Ascending aorta (tissue), 2 donors: ENCODE results near the gene TRIO. TPM values are rescaled to one million over a fixed set of nuclear protein-coding genes. Genes with fewer than 3 reads are reported as not detected.

Experiments used
- DNase-seq, 2 donors: peaks; one replicate each; pipeline ENCODE4 v3.0.0-alpha.2; 2019; ENCODE audit warnings: low spot score in 2 of 2
- H3K27ac ChIP-seq, 2 donors: fragments of 200-600 bp; sonication (generic); one replicate each; pipeline ENCODE4 v1.5.1; 2016 to 2017; ENCODE audit warnings: mild to moderate bottlenecking in 1 of 2
- H3K27me3 ChIP-seq: fragments of 200-600 bp; sonication (generic); one replicate; pipeline ENCODE4 v1.5.1; 2017
- H3K36me3 ChIP-seq, 2 donors: fragments of 200-600 bp; sonication (generic); one replicate each; pipeline ENCODE4 v1.5.1; 2016
- H3K4me1 ChIP-seq, 2 donors: fragments of 200-600 bp; sonication (generic); one replicate each; pipeline ENCODE4 v1.5.1; 2016 to 2017; ENCODE audit warnings: mild to moderate bottlenecking in 1 of 2
- H3K4me3 ChIP-seq, 2 donors: fragments of 200-600 bp; sonication (generic); one replicate each; pipeline ENCODE4 v1.5.1; 2016 to 2017; ENCODE audit warnings: mild to moderate bottlenecking in 1 of 2
- H3K9me3 ChIP-seq, 2 donors: fragments of 200-600 bp; sonication (generic); one replicate each; pipeline ENCODE4 v1.5.1; 2016
- intact Hi-C: fragments of 100-400 bp; cut with DNase I; formaldehyde crosslinking; loops from one replicate; pipeline ENCODE4 v1.15.1; 2023
- total RNA-seq: library from RNA; depleted of rRNA; stranded (reverse); fragments of >200 nt; gene quantifications from one replicate; pipeline ENCODE4 v1.1.0, GENCODE V29; 2016
- TF ChIP-seq, protein P1 (sequence below), 3 experiments: fragments of 200-600 bp in 2 of 3; fragments of 450-650 bp in 1 of 3; sonication (generic) in 2 of 3; IDR thresholded peaks; one replicate each; pipeline ENCODE4 v1.5.1; 2016 to 2019; ENCODE audit warnings: antibody characterized with exemption in 3 of 3, mild to moderate bottlenecking in 1 of 3, moderate library complexity in 1 of 3

Gene TRIO
- total RNA-seq, 1 donor from 2014 or later, result 262 TPM

DNA sequence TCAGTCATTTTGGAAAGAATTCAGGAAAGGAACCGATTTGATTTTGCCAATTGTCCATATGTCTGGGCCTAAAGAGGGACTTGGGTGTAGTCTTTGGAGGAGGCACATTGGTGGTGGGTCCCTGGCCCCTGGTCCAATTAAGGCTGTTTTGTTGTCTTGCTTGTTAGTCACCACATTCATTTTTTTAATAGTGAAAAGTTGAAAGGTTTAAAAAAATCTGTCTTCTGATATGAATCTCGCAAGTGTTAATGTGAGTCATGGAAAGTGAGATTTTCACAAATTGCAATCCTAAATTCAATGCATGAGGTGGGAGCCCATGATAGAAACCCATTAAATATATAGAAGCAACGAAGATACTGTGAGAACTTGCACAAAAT, 272.5 kb downstream of the TRIO start:
- intact Hi-C loops, result no loop called here
- no peak for DNase-seq
- Histone ChIP-seq H3K36me3 (peaks cover 34 to 80% of the 10 kb centered on the region in 2 donors), H3K27ac (no peak overlapping the region), H3K4me3 (no peak overlapping the region), H3K9me3 (no peaks in the 10 kb centered on the region), H3K27me3 (no peaks in the 10 kb centered on the region), H3K4me1 (no peaks in the 10 kb centered on the region)
- TF ChIP-seq, protein P1, sequence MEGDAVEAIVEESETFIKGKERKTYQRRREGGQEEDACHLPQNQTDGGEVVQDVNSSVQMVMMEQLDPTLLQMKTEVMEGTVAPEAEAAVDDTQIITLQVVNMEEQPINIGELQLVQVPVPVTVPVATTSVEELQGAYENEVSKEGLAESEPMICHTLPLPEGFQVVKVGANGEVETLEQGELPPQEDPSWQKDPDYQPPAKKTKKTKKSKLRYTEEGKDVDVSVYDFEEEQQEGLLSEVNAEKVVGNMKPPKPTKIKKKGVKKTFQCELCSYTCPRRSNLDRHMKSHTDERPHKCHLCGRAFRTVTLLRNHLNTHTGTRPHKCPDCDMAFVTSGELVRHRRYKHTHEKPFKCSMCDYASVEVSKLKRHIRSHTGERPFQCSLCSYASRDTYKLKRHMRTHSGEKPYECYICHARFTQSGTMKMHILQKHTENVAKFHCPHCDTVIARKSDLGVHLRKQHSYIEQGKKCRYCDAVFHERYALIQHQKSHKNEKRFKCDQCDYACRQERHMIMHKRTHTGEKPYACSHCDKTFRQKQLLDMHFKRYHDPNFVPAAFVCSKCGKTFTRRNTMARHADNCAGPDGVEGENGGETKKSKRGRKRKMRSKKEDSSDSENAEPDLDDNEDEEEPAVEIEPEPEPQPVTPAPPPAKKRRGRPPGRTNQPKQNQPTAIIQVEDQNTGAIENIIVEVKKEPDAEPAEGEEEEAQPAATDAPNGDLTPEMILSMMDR (IDR thresholded peaks at IDR 0.05), result no peak

DNA sequence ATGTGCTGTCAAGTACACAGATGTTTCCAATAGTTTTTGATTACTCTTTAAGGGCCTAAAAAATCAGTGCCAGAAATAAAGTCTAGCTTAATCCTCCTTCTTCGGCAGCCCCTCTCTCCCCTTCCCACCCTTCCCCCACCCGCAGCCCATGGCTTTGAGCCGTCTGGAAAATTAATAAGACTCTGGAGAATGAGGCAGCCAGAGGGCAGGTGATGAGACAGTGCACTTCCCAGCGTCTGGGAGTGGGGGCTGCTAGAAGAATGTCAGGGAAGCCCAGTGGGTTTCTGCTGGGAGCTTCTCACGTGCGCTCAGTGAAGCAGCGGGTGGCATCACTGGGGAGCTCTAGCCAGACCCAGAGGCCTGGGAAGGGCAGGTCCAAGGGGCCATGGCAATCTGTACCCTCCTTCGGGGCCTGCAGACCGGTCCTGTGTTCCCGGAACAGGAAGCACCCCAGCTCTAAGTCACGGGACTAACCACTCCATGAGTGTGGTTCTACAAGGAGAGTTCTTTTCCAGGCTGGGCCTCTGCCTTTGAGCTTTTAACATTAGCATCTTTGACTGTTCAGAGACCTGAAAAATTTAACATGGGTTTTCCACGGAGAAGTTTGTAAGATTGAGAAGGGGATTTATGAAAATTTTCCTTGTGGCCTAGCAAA, 273.6 kb downstream of the TRIO start:
- DNase-seq, result no peak
- H3K27me3 ChIP-seq, result no peaks in the 10 kb centered on the region
- H3K36me3 ChIP-seq, result peaks cover 34 to 81% of the 10 kb centered on the region in 2 donors
- no peaks in the 10 kb centered on the region for H3K4me1 ChIP-seq
- intact Hi-C loops, result no loop called here
- H3K9me3 ChIP-seq, result no peaks in the 10 kb centered on the region
- peak overlapping the region in 1 of 2 donors; percentile 3 for H3K27ac ChIP-seq
- TF ChIP-seq, protein P1 (IDR thresholded peaks at IDR 0.05), result no peak
- H3K4me3 ChIP-seq, result no peak overlapping the region

- H3K4me1 ChIP-seq, result no peaks in the 10 kb centered on the region
- H3K4me3 ChIP-seq, result no peak overlapping the region
- H3K9me3 ChIP-seq, result no peaks in the 10 kb centered on the region
- no peak for DNase-seq
- intact Hi-C loops, result no loop called here
- peak overlapping the region in 1 of 2 donors; percentile 3 for H3K27ac ChIP-seq
- H3K36me3 ChIP-seq, result peaks cover 31 to 79% of the 10 kb centered on the region in 2 donors
- TF ChIP-seq, protein P1 (IDR thresholded peaks at IDR 0.05), result no peak
- no peaks in the 10 kb centered on the region for H3K27me3 ChIP-seq
Measured at GRCh38 chr5:14417276-14417730, 274.2 kb downstream of the TRIO start.

DNA sequence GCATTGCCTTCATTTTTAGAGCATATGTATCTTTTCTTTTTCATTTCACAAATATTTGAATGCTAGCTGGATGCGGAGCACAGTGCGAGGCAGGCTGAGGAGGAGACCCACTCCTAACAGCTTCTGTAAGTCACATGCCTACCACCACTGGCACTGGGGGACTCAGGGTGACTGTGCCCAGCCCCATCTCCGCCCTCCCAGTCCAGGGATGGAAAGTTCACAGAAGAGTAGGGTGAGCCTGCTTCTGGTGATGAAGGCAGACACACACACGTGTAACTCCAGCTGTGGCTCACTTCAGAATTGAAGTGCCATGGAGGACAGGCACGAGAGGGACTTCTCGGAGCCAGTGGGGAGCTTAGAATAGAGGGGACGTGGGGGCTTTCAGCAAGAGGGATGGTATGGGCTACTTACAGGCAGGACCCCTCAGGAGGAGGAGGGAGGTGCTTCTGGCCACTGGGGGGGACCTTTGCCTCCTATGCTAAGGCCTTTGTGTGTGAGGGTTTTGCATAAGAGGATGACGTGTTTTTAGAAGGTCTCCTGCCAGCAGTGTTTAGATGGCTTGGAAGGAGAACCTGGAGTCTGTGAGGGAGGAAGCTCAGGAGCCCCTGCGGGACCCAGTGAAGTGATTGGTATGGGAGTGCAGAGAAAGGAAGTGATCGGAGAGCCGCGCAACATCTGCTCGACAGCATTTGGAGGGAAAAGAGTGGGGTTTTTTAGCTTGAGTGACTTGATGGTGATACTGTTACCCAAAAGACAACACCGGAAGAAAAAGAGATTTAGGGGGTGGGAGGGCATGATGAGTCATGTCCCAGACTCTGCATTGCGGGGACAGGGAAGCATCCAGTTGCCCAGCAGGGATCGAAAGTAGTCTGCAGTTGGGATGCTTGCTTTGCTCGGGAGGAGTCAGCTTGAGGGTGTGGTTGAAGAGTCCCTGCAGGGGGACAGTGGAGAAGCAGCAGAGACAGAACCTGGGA, 274.9 kb downstream of the TRIO start:
- Histone ChIP-seq H3K27ac (peak overlapping the region; percentile 3 to 18), H3K27me3 (no peaks in the 10 kb centered on the region), H3K36me3 (peaks cover 31 to 79% of the 10 kb centered on the region in 2 donors), H3K4me3 (no peak overlapping the region), H3K9me3 (no peaks in the 10 kb centered on the region), H3K4me1 (no peaks in the 10 kb centered on the region)
- TF ChIP-seq, protein P1 (IDR thresholded peaks at IDR 0.05), result no peak
- DNase-seq, result no peak
- intact Hi-C loops, result no loop called here

- no peak for DNase-seq
- TF ChIP-seq, protein P1 (IDR thresholded peaks at IDR 0.05), result no peak
- Histone ChIP-seq H3K4me1 (no peaks in the 10 kb centered on the region), H3K36me3 (peaks cover 24 to 65% of the 10 kb centered on the region in 2 donors), H3K27me3 (no peaks in the 10 kb centered on the region), H3K4me3 (no peak overlapping the region), H3K9me3 (no peaks in the 10 kb centered on the region), H3K27ac (no peak overlapping the region)
- intact Hi-C loops, result no loop called here
Measured at GRCh38 chr5:14419686-14420085, 276.5 kb downstream of the TRIO start.
